C4-2B (cell line): Measurements from ENCODE around the gene GAS2L3.
"Not testable (repeated sequence)": the region's sequence is repeated elsewhere in the genome, so short reads cannot be mapped to it uniquely, and the experiment has no call there.

ENCODE experiments used
- H3K27ac ChIP-seq: fragments of 450-650 bp; 2 replicates; pipeline ENCODE4 v1.5.1; 2017
- CTCF ChIP-seq: fragments of 450-650 bp; conservative IDR thresholded peaks from 2 replicates; pipeline ENCODE4 v1.5.1; 2017; ENCODE audit warnings: mild to moderate bottlenecking
- ZFX ChIP-seq: fragments of 450-650 bp; IDR thresholded peaks from 2 replicates; pipeline ENCODE4 v1.6.1; 2017

GAS2L3 gene

GRCh38 chr12:100576331-100577036 lies 3.0 kb downstream of the GAS2L3 start:
- TF ChIP-seq CTCF (no peak), ZFX (no peak)
- no peak overlapping the region for H3K27ac ChIP-seq

GRCh38 chr12:100578923-100579322 lies 5.4 kb downstream of the GAS2L3 start:
- TF ChIP-seq CTCF = no peak
- no peak for TF ChIP-seq ZFX
- no peak overlapping the region for H3K27ac ChIP-seq

- TF ChIP-seq CTCF (no peak), ZFX (no peak)
- H3K27ac ChIP-seq = no peak overlapping the region
Measured at GRCh38 chr12:100579844-100580243, 6.4 kb downstream of the GAS2L3 start.

GRCh38 chr12:100584256-100584655 lies 10.8 kb downstream of the GAS2L3 start:
- H3K27ac ChIP-seq = no peak overlapping the region
- TF ChIP-seq CTCF = no peak
- no peak for TF ChIP-seq ZFX

GRCh38 chr12:100591979-100592378 lies 18.5 kb downstream of the GAS2L3 start:
- no peak overlapping the region for H3K27ac ChIP-seq
- TF ChIP-seq CTCF = no peak
- TF ChIP-seq ZFX = no peak

- no peak overlapping the region for H3K27ac ChIP-seq
- TF ChIP-seq ZFX = no peak
- TF ChIP-seq CTCF = no peak
Measured at GRCh38 chr12:100593490-100593889, 20.0 kb downstream of the GAS2L3 start.

GRCh38 chr12:100601626-100602025 lies 28.1 kb downstream of the GAS2L3 start:
- TF ChIP-seq CTCF (no peak), ZFX (no peak)
- H3K27ac ChIP-seq = no peak overlapping the region

- not testable (repeated sequence) for H3K27ac ChIP-seq
Measured at GRCh38 chr12:100602997-100603396, 29.5 kb downstream of the GAS2L3 start.
